Karpas-422 (cell line): ENCODE measurements around the gene KRT73. TPM values are rescaled to one million over a fixed set of nuclear protein-coding genes. Genes with fewer than 3 reads are reported as not detected.

Source experiments
- DNase-seq: peaks from one replicate; pipeline ENCODE4 v3.0.0-alpha.2; 2015
- H2AFZ ChIP-seq: fragments of 200-600 bp; sonication (generic); 2 replicates; pipeline ENCODE4 v1.6.1; 2014; ENCODE audit warnings: antibody characterized with exemption, low read length, mixed read lengths
- H3K27ac ChIP-seq: fragments of 200-600 bp; sonication (generic); 2 replicates; pipeline ENCODE4 v1.5.1; 2014; ENCODE audit warnings: mild to moderate bottlenecking, low read length, moderate library complexity
- H3K27me3 ChIP-seq: fragments of 200-600 bp; sonication (generic); 2 replicates; pipeline ENCODE4 v1.6.1; 2014; ENCODE audit warnings: low read length, mixed read lengths
- H3K36me3 ChIP-seq: fragments of 200-600 bp; sonication (generic); 2 replicates; pipeline ENCODE4 v1.6.1; 2014; ENCODE audit warnings: low read length, mixed read lengths; ENCODE audit not compliant: insufficient read depth
- H3K4me1 ChIP-seq: fragments of 200-600 bp; sonication (generic); 2 replicates; pipeline ENCODE4 v1.6.1; 2014; ENCODE audit warnings: mild to moderate bottlenecking, low read length, mixed read lengths
- H3K4me2 ChIP-seq: fragments of 200-600 bp; sonication (generic); 2 replicates; pipeline ENCODE4 v1.6.1; 2014; ENCODE audit warnings: low read length, low read depth, mild to moderate bottlenecking; ENCODE audit not compliant: poor library complexity, severe bottlenecking
- H3K4me3 ChIP-seq: fragments of 200-600 bp; sonication (generic); 2 replicates; pipeline ENCODE4 v1.5.1; 2014; ENCODE audit warnings: mild to moderate bottlenecking, antibody characterized with exemption, low read length, mixed read lengths
- H3K79me2 ChIP-seq: fragments of 200-600 bp; sonication (generic); 2 replicates; pipeline ENCODE4 v1.6.1; 2014; ENCODE audit warnings: mild to moderate bottlenecking, low read length, mixed read lengths
- H3K9ac ChIP-seq: fragments of 200-600 bp; sonication (generic); 2 replicates; pipeline ENCODE4 v1.6.0; 2014; ENCODE audit warnings: low read length
- H3K9me2 ChIP-seq: fragments of 200-600 bp; sonication (generic), shearing (Covaris generic); replicated peaks from 2 replicates; pipeline ENCODE4 v1.6.0; 2014; ENCODE audit warnings: mild to moderate bottlenecking, low read length, moderate library complexity; ENCODE audit not compliant: insufficient read depth
- H3K9me3 ChIP-seq: fragments of 300-700, 200-600 bp; sonication (generic); 2 replicates; pipeline ENCODE4 v1.6.1; 2014; ENCODE audit warnings: low read length, mixed read lengths
- H4K20me1 ChIP-seq: fragments of 200-600 bp; sonication (generic); 2 replicates; pipeline ENCODE4 v1.6.1; 2014; ENCODE audit warnings: mild to moderate bottlenecking, antibody characterized with exemption, low read length, low read depth; ENCODE audit not compliant: insufficient read depth
- total RNA-seq: library from RNA; depleted of rRNA; stranded (reverse); fragments of >200 nt; shearing (Covaris generic); gene quantifications from 2 replicates; pipeline ENCODE4 v1.2.3, GENCODE V29; 2014; ENCODE audit warnings: low replicate concordance

KRT73 gene
- total RNA-seq, 1 experiment from 2014 or later: not detected

- no peak for DNase-seq
- Histone ChIP-seq H3K4me2 (no peak overlapping the region), H3K9me3 (no peaks in the 10 kb centered on the region), H3K4me3 (no peak overlapping the region), H3K27me3 (0 out of 2 replicates have a peak, but pooled peaks cover 4% of the 10 kb centered on the region), H3K4me1 (no peaks in the 10 kb centered on the region), H3K27ac (no peak overlapping the region), H3K36me3 (no peaks in the 10 kb centered on the region), H3K9ac (no peak overlapping the region), H2AFZ (no peak overlapping the region), H4K20me1 (no peaks in the 10 kb centered on the region; the same call in 1 of the 2 replicates), H3K79me2 (no peaks in the 10 kb centered on the region), H3K9me2 (no peaks in the 10 kb centered on the region)
Observed at GRCh38 chr12:52627395-52628110, 9.2 kb upstream of the KRT73 start.

- H3K36me3 ChIP-seq: no peaks in the 10 kb centered on the region
- no peak overlapping the region for H3K9ac ChIP-seq
- H3K4me3 ChIP-seq: no peak overlapping the region
- DNase-seq: no peak
- H3K9me3 ChIP-seq: no peaks in the 10 kb centered on the region
- H3K9me2 ChIP-seq: no peaks in the 10 kb centered on the region
- no peak overlapping the region for H3K27ac ChIP-seq
- H2AFZ ChIP-seq: no peak overlapping the region
- no peak overlapping the region for H3K4me2 ChIP-seq
- no peaks in the 10 kb centered on the region for H3K79me2 ChIP-seq
- no peaks in the 10 kb centered on the region for H4K20me1 ChIP-seq
- 0 out of 2 replicates have a peak, but pooled peaks cover 4% of the 10 kb centered on the region for H3K27me3 ChIP-seq
- no peaks in the 10 kb centered on the region for H3K4me1 ChIP-seq
Observed at GRCh38 chr12:52622349-52622748, 4.0 kb upstream of the KRT73 start.

- no peak overlapping the region for H3K9ac ChIP-seq
- H3K4me1 ChIP-seq: no peaks in the 10 kb centered on the region
- no peak overlapping the region for H3K4me2 ChIP-seq
- H3K27me3 ChIP-seq: 0 out of 2 replicates have a peak, but pooled peaks cover 4% of the 10 kb centered on the region
- H4K20me1 ChIP-seq: no peaks in the 10 kb centered on the region
- H3K36me3 ChIP-seq: no peaks in the 10 kb centered on the region
- H2AFZ ChIP-seq: no peak overlapping the region
- H3K27ac ChIP-seq: no peak overlapping the region
- no peaks in the 10 kb centered on the region for H3K9me3 ChIP-seq
- H3K79me2 ChIP-seq: no peaks in the 10 kb centered on the region
- no peaks in the 10 kb centered on the region for H3K9me2 ChIP-seq
- DNase-seq: no peak
- no peak overlapping the region for H3K4me3 ChIP-seq
Observed at GRCh38 chr12:52618866-52619265, 507 bp upstream of the KRT73 start.

DNA sequence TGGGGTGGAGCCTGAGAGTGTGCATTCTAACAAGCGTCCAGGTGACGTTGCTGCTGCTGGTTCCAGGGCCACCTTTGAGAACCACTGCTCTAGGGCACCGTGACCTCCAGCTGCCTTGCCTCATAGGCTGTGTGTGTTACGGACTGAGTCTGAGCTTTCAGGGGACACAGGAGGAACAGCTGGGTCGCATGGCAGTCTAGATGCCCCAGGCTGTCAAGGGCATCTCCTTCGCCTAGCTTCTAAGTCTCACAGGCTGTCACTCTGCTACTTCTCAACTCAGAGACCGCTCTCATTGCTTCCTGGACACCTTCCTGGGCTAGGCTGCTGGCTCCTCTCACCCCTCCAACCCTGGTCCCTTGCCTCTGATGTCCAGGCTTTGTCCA is 965 bp downstream of the KRT73 start:
- no peak overlapping the region for H2AFZ ChIP-seq
- no peaks in the 10 kb centered on the region for H3K9me2 ChIP-seq
- no peak for DNase-seq
- H3K36me3 ChIP-seq: no peaks in the 10 kb centered on the region
- no peak overlapping the region for H3K4me2 ChIP-seq
- no peaks in the 10 kb centered on the region for H4K20me1 ChIP-seq
- H3K9me3 ChIP-seq: no peaks in the 10 kb centered on the region
- H3K79me2 ChIP-seq: no peaks in the 10 kb centered on the region
- no peaks in the 10 kb centered on the region for H3K4me1 ChIP-seq
- no peak overlapping the region for H3K27ac ChIP-seq
- H3K27me3 ChIP-seq: no peaks in the 10 kb centered on the region
- no peak overlapping the region for H3K9ac ChIP-seq
- H3K4me3 ChIP-seq: no peak overlapping the region

DNA sequence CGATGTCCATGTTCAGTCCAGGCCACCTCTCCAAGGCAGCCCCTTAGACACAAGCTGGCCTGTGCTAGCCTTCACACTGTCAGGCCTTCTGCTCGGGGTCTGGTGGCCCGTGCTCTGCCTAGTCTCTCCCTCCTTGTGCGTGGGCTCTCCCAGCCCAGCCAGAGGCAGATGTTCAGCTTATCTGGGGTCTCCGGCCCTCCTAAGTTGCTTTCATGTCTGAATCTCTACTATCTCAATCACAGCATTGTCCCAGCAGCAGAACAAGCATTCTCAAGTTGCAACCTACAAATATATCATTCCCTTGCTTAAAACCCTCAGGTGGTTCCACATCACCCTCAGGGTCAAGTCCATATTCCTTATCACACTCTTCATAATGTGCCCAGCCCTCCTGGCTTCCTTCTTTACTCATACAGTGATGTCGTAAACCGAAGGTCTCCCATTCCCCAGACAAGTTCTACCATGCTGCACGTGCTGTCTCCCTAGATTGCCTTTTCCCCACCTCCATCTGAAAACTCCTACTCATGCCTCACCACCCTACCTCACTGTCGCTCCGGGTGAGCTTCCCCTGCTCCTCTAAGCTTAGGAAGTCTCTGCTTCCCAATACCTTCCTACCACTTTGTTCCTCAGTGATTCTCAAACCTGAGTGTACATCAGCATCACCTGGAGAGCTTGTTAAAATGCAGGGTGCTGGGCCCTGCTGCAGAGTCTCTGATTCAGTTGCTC is 1.5 kb downstream of the KRT73 start:
- Histone ChIP-seq H3K36me3 (no peaks in the 10 kb centered on the region), H3K9ac (no peak overlapping the region), H3K9me2 (no peaks in the 10 kb centered on the region), H3K27ac (no peak overlapping the region), H3K4me3 (no peak overlapping the region), H3K79me2 (no peaks in the 10 kb centered on the region), H3K27me3 (no peaks in the 10 kb centered on the region), H3K4me2 (no peak overlapping the region), H2AFZ (no peak overlapping the region), H3K4me1 (no peaks in the 10 kb centered on the region), H4K20me1 (no peaks in the 10 kb centered on the region), H3K9me3 (no peaks in the 10 kb centered on the region)
- DNase-seq: no peak

GRCh38 chr12:52615912-52616311 is 2.4 kb downstream of the KRT73 start:
- Histone ChIP-seq H3K9ac (no peak overlapping the region), H3K9me2 (no peaks in the 10 kb centered on the region), H3K36me3 (no peaks in the 10 kb centered on the region), H3K4me2 (no peak overlapping the region), H2AFZ (no peak overlapping the region), H3K4me3 (no peak overlapping the region), H3K27me3 (no peaks in the 10 kb centered on the region), H3K27ac (no peak overlapping the region), H4K20me1 (no peaks in the 10 kb centered on the region), H3K9me3 (no peaks in the 10 kb centered on the region), H3K4me1 (no peaks in the 10 kb centered on the region), H3K79me2 (no peaks in the 10 kb centered on the region)
- DNase-seq: no peak

DNA sequence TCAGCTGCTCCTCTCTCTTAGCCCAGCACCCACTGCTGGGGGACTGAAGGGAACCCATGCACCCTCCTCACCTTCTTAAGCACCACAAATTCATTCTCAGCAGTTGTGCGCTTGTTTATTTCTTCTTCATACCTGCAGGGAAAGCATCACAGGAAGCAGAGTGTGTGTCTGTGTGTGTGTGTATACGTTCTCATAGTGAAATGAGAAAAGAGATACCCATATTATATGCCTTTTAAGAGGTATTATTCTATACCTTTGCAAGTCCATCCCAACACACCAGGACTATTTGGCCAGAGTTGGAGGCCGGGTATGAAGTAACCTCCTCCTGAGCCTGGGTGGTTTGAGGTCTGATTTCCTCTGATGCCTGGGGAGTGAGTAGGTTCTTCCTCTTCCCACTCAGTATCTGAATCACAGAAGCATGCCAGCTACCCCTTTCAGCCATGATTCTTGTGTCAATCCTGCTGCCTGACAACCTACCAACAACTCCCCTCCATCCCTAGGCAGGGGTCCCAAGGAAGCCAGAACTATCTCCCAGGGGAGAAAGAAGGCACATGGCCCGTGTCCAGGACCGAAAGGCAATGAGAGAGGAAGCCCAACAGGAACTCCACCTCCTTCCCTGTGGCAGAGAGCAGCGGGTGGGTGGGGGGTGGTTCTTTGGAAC is 3.0 kb downstream of the KRT73 start:
- Histone ChIP-seq H3K36me3 (no peaks in the 10 kb centered on the region), H3K79me2 (no peaks in the 10 kb centered on the region), H3K9ac (no peak overlapping the region), H3K4me3 (no peak overlapping the region), H3K27me3 (no peaks in the 10 kb centered on the region), H3K9me2 (no peaks in the 10 kb centered on the region), H3K27ac (no peak overlapping the region), H3K4me1 (no peaks in the 10 kb centered on the region), H3K4me2 (no peak overlapping the region), H3K9me3 (no peaks in the 10 kb centered on the region), H4K20me1 (no peaks in the 10 kb centered on the region), H2AFZ (no peak overlapping the region)
- DNase-seq: no peak
